Thyroid gland (tissue), 4 donors: ENCODE measurements around the gene ALPK1. TPM values are rescaled to one million over a fixed set of nuclear protein-coding genes. Genes with fewer than 3 reads are reported as not detected.
A peak's percentile ranks its signal among the peaks of the same experiment; 100 is the strongest.

Experiments
- DNase-seq, 2 donors: peaks; one replicate each; pipeline ENCODE4 v3.0.0-alpha.2; 2019
- H3K27ac ChIP-seq, 3 donors: fragments of 200-600 bp; sonication (generic); 1 replicate in 2 of 3; 2 replicates in 1 of 3; pipeline ENCODE4 v1.5.1; 2016 to 2019; ENCODE audit warnings: mild to moderate bottlenecking in 1 of 3, moderate library complexity in 1 of 3
- H3K27me3 ChIP-seq: fragments of 200-600 bp; sonication (generic); one replicate; pipeline ENCODE4 v1.5.1; 2019
- H3K36me3 ChIP-seq, 2 donors: fragments of 200-600 bp; sonication (generic); one replicate each; pipeline ENCODE4 v1.5.1; 2016 to 2019
- H3K4me1 ChIP-seq, 2 donors: fragments of 200-600 bp; sonication (generic); one replicate each; pipeline ENCODE4 v1.5.1; 2017 to 2019
- H3K4me3 ChIP-seq, 3 donors: fragments of 200-600 bp; sonication (generic); replicated peaks in 1 of 3; 1 replicate in 2 of 3; 2 replicates in 1 of 3; pipeline ENCODE4 v1.5.1; 2016; ENCODE audit warnings: mild to moderate bottlenecking in 1 of 3
- H3K9me3 ChIP-seq: fragments of 200-600 bp; sonication (generic); one replicate; pipeline ENCODE4 v1.5.1; 2017
- CTCF ChIP-seq, 6 experiments: fragments of 200-600 bp in 3 of 6; fragments of 450-650 bp in 3 of 6; sonication (generic) in 3 of 6; IDR thresholded peaks; one replicate each; pipeline ENCODE4 v1.5.1; 2016 to 2019; ENCODE audit warnings: antibody characterized with exemption in 6 of 6, mild to moderate bottlenecking in 2 of 6, inconsistent platforms in 1 of 6, moderate library complexity in 1 of 6
- POLR2A ChIP-seq, 2 donors: fragments of 450-650 bp; IDR thresholded peaks; one replicate each; pipeline ENCODE4 v1.6.1; 2017; ENCODE audit warnings: antibody characterized with exemption in 2 of 2, mild to moderate bottlenecking in 2 of 2, moderate library complexity in 1 of 2
- WGBS, 2 donors: methylation state at CpG; one replicate each; pipeline ENCODE4 v1.1.5; 2017; 5-methylcytosine and 5-hydroxymethylcytosine counted together
- intact Hi-C: fragments of 100-400 bp; cut with DNase I; formaldehyde crosslinking; loops from one replicate; pipeline ENCODE4 v1.15.1; 2023
- total RNA-seq, 4 donors: library from RNA; depleted of rRNA; stranded (reverse); fragments of >200 nt; gene quantifications; one replicate each; pipeline ENCODE4 v1.2.3, GENCODE V29; 2016

Gene ALPK1
- total RNA-seq, 4 donors from 2014 or later, result 27.9 to 46.2 (median 32.7) TPM

GRCh38 chr4:112378243-112378620, 81.1 kb downstream of the ALPK1 start:
- Histone ChIP-seq H3K36me3 (peaks cover 0 to 2% of the 10 kb centered on the region in 2 donors), H3K4me3 (no peak overlapping the region), H3K27me3 (no peaks in the 10 kb centered on the region), H3K27ac (no peak overlapping the region), H3K4me1 (peaks cover 18% of the 10 kb centered on the region in 2 donors), H3K9me3 (no peaks in the 10 kb centered on the region)
- 96 to 97% methylated on average over 3 of the region's 3 CpGs for WGBS, 2 donors
- DNase-seq, result no peak
- TF ChIP-seq POLR2A (IDR thresholded peaks at IDR 0.05), result no peak
- no peak for TF ChIP-seq CTCF (IDR thresholded peaks at IDR 0.05)
- intact Hi-C loops, result no loop called here

GRCh38 chr4:112378858-112379257, 81.7 kb downstream of the ALPK1 start:
- WGBS, 2 donors, result 71 to 88% methylated on average over 3 of the region's 3 CpGs
- intact Hi-C loops, result no loop called here
- H3K4me3 ChIP-seq, result no peak overlapping the region
- no peaks in the 10 kb centered on the region for H3K27me3 ChIP-seq
- no peak for DNase-seq
- H3K4me1 ChIP-seq, result peaks cover 18% of the 10 kb centered on the region in 2 donors
- peaks cover 0 to 2% of the 10 kb centered on the region in 2 donors for H3K36me3 ChIP-seq
- H3K27ac ChIP-seq, result no peak overlapping the region
- H3K9me3 ChIP-seq, result no peaks in the 10 kb centered on the region
- no peak for TF ChIP-seq POLR2A (IDR thresholded peaks at IDR 0.05)

- Histone ChIP-seq H3K9me3 (no peaks in the 10 kb centered on the region), H3K27ac (no peak overlapping the region), H3K4me3 (no peak overlapping the region), H3K27me3 (no peaks in the 10 kb centered on the region), H3K4me1 (peaks cover 18% of the 10 kb centered on the region in 2 donors), H3K36me3 (peaks cover 0 to 2% of the 10 kb centered on the region in 2 donors)
- no peak for DNase-seq
- WGBS, 2 donors, result 66% methylated on average over 25 to 26 of the region's 26 CpGs
- TF ChIP-seq POLR2A (IDR thresholded peaks at IDR 0.05) (no peak), CTCF (IDR thresholded peaks at IDR 0.05) (no peak)
- intact Hi-C loops, result no loop called here
These were observed 82.1 kb downstream of the ALPK1 start for GRCh38 chr4:112379306-112379705.

- H3K36me3 ChIP-seq, result peaks cover 0 to 2% of the 10 kb centered on the region in 2 donors
These were observed 85.0 kb downstream of the ALPK1 start for GRCh38 chr4:112381996-112382692.

GRCh38 chr4:112386071-112386470, 88.9 kb downstream of the ALPK1 start:
- intact Hi-C loops, result no loop called here
- TF ChIP-seq POLR2A (IDR thresholded peaks at IDR 0.05) (no peak), CTCF (IDR thresholded peaks at IDR 0.05) (no peak)
- WGBS, 2 donors, result 92 to 93% methylated on average over 4 of the region's 4 CpGs
- Histone ChIP-seq H3K27me3 (no peaks in the 10 kb centered on the region), H3K27ac (no peak overlapping the region), H3K4me1 (peaks cover 15 to 18% of the 10 kb centered on the region in 2 donors), H3K4me3 (no peak overlapping the region), H3K36me3 (no peaks in the 10 kb centered on the region), H3K9me3 (no peaks in the 10 kb centered on the region)
- no peak for DNase-seq

More at GRCh38 chr4:112381996-112382692, 85.0 kb downstream of the ALPK1 start:
- intact Hi-C loops, result no loop called here
- TF ChIP-seq POLR2A (IDR thresholded peaks at IDR 0.05), result no peak
- TF ChIP-seq CTCF (IDR thresholded peaks at IDR 0.05), result peak in 1 of 6 experiments; percentile 14
- Histone ChIP-seq H3K4me3 (no peak overlapping the region), H3K27ac (peak overlapping the region; percentile 40 to 68 (median 64)), H3K9me3 (no peaks in the 10 kb centered on the region), H3K27me3 (no peaks in the 10 kb centered on the region), H3K4me1 (peaks cover 18% of the 10 kb centered on the region in 2 donors)
- WGBS, 2 donors, result 35 to 57% methylated on average over 6 of the region's 6 CpGs
- DNase-seq, result peak; percentile 54 to 66
